NT2/D1 (cell line): Measurements from ENCODE around the gene SLC6A7.

Experiments
- YY1 ChIP-seq: IDR thresholded peaks from 2 replicates; pipeline ENCODE4 v1.6.1; 2011; ENCODE audit not compliant: insufficient read length, insufficient read depth
- ZNF274 ChIP-seq: IDR thresholded peaks from 2 replicates; pipeline ENCODE4 v1.6.1; 2011; ENCODE audit warnings: mild to moderate bottlenecking, low read depth, low read length

DNA sequence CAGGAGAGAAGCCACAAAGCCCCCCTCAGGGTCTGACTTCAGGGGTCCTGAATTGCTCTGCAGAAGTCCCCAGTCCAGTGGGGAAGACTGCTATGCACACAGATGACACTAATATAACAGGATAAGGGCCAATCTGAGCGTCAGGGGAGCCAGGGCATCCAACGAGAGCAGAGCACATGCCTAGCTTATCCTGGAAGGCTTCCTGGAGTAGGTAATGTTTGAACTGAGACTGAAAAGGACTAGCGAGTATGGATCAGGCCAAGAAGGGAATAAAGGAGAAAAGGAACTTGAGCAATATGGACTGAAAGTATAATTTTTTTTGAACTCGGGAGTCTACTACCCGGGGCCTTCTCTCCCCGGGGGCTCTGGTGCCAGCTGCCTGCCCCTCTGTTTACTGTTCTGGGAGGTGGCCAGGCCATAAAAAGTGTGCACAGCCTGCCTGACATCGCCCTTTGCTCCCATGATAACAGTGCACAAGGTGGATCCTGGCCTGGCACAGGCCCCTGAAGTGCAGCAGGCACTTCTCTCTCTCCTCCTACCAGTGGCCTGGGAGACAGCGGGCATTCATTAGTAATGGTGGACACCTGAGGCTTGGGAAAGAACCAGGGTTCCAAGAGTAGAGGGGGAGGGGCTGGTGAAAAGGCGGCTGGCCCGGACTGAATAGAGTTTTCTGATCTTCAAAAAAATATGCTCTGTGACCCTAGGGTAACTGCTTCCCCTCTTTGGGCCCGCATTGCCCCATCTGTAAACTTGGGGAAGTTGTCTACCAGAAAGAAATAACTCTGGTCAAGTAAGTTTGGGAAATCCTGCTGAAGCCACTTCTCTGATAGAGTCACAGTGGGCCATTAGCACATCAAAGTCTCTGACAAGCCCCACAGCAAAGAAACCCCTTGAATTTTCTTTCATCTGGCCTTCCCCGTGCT lies 4.6 kb upstream of the SLC6A7 start:
- TF ChIP-seq ZNF274 (no peak), YY1 (no peak)
